Caki2 (cell line): ENCODE measurements around the gene TIMP2. TPM values are rescaled to one million over a fixed set of nuclear protein-coding genes. Genes with fewer than 3 reads are reported as not detected.
A peak's percentile ranks its signal among the peaks of the same experiment; 100 is the strongest.
"Not testable (repeated sequence)": the region's sequence is repeated elsewhere in the genome, so short reads cannot be mapped to it uniquely, and the experiment has no call there.

Experiments used
- DNase-seq: peaks from one replicate; pipeline ENCODE4 v3.0.0-alpha.2; 2015; ENCODE audit warnings: low read depth
- in situ Hi-C: cut with HindIII; loops from 2 replicates; pipeline ENCODE4 v1.10.0; 2016; ENCODE audit warnings: low sequenced_read_pairs, low pct_unique_long_range_greater_than_20kb, mixed read lengths
- total RNA-seq: library from RNA; depleted of rRNA; stranded (reverse); fragments of >200 nt; shearing (Covaris generic); gene quantifications from 2 replicates; pipeline ENCODE4 v1.2.3, GENCODE V29; 2014; ENCODE audit warnings: low replicate concordance

TIMP2 gene
- total RNA-seq, 1 experiment from 2014 or later: 77.2 TPM

DNA sequence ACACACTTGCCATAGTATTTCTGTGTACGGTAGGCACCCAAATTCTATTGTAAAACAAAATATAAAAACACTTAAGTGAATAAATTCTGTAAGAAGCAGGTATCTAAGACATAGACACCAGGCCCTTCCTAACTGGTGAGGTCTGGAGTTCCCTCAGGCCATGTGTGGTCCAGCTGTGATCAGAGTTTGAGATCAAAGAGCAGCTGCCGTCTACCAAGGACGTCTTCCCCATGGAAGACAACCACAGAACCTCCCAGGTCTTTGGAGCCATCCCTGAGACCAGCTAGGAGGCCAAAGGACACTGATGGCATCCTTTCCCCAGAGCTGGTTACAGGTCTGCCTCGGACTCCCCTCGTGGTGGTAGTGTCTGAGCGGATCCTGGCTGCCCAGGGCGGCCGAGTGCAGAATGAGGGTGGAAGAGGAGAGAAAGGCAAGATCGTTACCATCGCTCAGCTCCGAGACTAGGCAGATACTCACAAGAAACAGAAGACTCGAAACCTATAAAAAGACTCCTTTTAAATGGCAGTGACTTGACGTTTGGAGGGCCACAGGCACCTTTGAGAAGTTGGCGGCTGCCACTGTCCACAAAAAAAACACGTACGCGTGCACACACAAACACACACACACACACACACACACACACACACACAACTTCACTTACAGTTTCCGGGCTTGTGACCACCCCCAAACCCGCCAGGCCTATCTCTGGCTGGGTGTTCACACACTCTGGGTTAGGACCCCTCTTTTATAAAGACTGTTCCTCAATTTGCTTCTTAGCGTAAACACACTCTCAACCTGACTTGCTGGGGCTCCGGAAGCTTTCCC lies 7.5 kb downstream of the TIMP2 start:
- DNase-seq: no peak
- in situ Hi-C loops: no loop called here

DNA sequence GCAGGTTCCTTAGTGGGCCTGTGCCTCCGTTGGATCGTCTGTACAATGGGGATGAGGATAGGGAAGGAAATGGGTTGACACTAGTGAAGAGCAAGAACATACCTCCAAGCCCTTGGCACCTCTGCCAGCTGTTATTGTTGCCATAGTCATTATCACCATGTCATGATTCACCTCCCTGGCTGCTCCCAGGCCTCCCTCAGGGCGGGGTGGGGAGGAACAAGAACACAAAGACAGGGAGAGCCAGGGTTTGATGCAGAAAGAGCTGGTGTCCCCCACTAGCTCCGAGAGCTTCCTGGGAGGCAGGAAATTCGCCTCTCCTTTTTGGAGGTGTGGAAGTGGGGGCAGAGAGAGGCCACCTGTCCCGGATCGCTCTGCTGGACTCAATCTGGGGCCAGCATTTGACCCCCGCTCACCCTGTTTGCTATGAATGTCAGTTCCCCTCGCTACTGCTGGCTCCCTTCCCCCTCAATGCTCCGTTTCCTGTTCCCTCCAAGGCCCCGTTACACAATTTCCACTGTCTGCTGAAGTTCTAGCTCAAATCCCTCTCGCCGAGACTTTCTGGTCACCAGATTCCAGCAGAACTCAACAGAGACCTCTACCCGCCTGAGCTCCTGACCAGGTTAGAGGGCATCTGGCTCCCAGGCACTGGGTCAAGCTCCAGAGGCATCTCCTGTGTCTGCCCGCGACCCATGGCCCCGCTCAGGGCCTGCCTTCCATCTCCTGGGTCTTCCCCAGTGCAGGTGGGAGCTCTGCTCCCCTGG lies 9.1 kb downstream of the TIMP2 start:
- in situ Hi-C loops: no loop called here
- peak; percentile 64 for DNase-seq

DNA sequence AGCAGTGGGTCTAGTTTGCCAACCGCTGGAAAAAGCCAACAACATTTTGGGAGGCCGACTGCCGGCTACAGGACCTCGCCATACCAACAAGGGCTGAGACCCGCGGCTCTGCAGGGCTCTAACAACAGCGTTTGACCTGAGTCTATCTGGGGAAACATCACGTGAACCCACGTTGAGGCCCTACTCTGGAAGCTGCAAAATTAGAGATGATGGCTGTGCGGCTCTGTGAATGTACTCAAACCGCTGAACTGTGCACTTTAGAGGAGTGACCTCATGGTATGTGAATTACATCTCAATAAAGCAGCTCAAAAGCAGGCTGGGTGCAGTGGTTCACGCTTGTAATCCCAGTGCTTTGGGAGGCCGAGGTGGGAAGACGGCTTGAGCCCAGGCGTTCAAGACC lies 12.1 kb downstream of the TIMP2 start:
- no peak for DNase-seq
- in situ Hi-C loops: no loop called here

DNA sequence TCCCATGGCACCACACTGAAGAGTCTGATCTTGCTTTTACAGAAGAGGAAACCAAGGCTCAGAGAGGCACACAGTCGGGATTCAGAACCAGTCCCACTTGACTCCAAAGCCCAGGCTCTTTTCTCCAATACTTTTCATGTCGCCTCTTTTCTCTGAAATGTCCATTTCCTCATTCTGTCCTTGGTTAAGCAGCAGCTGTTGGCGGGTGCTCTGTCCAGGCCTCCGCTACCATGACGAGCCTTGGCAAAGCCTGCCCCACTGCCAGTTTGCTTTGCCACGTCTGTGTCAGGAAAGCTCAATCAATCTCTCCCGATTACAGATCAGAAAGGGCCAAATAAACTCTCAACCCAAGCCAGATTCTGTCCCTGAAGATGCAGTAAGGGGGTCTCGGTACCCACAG lies 13.1 kb downstream of the TIMP2 start:
- in situ Hi-C loops: no loop called here
- DNase-seq: no peak

- in situ Hi-C loops, DNase-seq: not testable (repeated sequence)
These were observed 13.6 kb downstream of the TIMP2 start for GRCh38 chr17:78911543-78911942.

GRCh38 chr17:78910497-78911284 lies 14.5 kb downstream of the TIMP2 start:
- in situ Hi-C loops: no loop called here
- DNase-seq: no peak

DNA sequence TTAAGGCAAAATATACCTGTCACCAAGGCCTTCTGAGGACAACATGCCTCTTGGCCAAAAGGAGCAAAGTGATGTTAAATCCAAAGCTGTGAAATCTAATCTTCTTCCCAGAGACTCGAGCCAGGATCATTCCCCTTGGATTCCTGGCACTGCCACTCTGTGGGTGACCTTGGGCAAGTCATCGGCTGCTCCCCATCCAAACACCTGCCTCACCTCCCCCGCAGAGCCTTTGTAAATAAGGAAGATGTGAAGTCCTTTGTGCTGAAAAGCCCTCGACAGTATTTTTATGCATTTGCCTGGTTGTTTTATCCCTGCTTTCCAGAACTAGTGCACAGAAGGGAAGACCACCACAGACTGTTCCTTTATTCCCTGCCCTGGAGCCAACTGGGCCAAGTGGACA lies 16.8 kb downstream of the TIMP2 start:
- DNase-seq: no peak
- in situ Hi-C loops: no loop called here

DNA sequence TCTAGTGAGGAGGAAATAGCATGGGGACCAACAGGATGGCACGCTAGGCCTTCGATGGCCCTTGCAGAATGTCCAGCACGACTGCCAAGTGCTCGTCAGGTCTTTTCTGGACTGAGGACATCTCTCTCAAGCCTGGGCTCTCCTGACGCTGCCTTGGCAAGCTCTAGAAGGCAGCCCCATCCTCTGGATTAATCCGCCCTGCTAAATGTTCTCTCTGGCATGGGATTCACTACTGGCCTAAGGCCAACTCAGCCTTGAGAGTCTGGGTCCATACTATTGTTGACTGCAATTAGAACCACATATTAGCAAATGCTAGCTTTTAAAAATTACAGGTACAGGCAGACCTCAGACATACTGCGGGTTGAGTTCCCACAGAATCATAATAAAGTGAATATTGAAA lies 19.6 kb downstream of the TIMP2 start:
- no peak for DNase-seq
- in situ Hi-C loops: no loop called here

GRCh38 chr17:78905116-78905515 lies 20.1 kb downstream of the TIMP2 start:
- in situ Hi-C loops: no loop called here
- no peak for DNase-seq

GRCh38 chr17:78904371-78904770 lies 20.8 kb downstream of the TIMP2 start:
- no peak for DNase-seq
- in situ Hi-C loops: no loop called here

GRCh38 chr17:78903101-78903779 lies 21.9 kb downstream of the TIMP2 start, which contains the start of gene CEP295NL:
Gene CEP295NL (minus strand): TSS chr17:78903201. CDS start chr17:78901828, 1,373 bp downstream.
- in situ Hi-C loops: no loop called here
- no peak for DNase-seq

DNA sequence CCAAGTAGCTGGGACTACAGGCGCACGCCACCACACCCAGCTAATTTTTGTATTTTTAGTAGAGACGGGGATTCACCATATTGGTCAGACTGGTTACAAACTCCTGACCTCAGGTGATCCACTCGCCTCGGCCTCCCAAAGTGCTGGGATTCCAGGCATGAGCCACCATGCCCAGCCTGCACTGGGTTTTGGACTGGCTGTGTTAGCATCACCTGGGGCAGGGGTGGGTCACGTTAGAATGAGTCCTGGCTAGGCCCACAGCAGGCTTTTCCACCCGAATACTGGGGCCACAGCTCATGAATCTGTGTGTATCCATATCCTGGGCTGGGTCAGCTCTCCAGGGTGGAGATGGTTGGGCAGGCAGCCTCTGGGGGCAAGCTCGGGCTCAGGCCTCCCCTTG lies 23.0 kb downstream of the TIMP2 start:
- in situ Hi-C loops, DNase-seq: not testable (repeated sequence)

- in situ Hi-C loops: no loop called here
These were observed 23.4 kb downstream of the TIMP2 start for GRCh38 chr17:78901806-78902205.

DNA sequence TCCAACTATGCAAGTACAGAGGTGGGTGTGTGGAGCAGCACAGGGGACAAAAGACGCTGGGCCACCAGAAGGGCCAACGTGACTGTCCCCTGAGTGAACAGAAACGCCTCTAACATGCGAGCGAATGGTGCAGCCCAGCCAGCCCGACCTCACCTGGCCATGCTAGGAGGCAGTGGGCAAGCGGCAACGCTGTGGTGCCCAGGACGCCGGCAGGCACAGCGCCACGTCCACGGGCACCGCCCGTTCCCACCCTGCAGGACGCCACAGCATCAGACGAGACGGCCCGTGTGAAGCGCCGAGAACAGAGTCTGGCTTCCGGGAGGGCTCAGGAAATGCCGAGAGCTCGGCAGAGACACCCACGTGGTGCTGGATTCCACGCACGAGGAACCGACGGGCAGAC lies 24.4 kb downstream of the TIMP2 start:
- in situ Hi-C loops: no loop called here
- DNase-seq: no peak

More at GRCh38 chr17:78901806-78902205, 23.4 kb downstream of the TIMP2 start:
- no peak for DNase-seq

- DNase-seq: no peak
- in situ Hi-C loops: no loop called here
These were observed 25.6 kb downstream of the TIMP2 start for GRCh38 chr17:78899361-78900260.

GRCh38 chr17:78898947-78899346 lies 26.2 kb downstream of the TIMP2 start:
- in situ Hi-C loops: no loop called here
- no peak for DNase-seq

DNA sequence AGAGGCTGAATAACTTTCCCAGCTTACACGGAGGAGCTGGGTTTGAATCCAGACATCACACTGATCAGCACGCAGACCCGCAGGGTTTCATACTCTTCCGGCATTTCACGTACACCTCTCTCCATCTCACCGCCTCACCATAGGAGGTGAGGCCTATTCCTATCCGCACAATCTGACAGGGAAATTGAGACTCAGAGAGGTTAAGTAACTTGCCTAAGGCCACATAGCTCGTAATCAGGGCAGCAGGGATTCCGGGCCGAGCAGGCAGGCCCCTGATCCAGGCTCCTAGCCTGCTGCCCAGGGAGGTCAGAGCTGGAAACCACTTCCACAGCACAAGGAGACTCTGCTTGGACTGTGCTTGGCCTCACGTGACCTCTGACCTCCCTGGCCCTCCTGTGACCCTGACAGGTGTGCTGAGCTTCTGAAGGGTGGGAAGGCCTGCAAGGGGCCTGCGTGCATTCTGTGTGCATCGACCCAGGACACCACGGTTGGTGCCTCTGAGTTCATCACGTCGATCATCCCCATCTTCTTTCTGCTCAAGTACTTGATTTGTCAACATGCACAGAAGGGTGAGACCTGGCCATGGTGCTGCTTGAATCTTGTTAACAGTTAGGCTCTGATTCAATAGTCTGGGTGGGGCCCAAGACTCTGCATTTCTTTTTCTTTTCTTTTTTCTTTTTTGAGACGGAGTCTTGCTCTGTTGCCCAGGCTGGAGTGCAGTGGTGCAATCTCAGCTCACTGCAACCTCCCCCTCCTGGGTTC lies 26.9 kb downstream of the TIMP2 start:
- in situ Hi-C loops: no loop called here
- no peak for DNase-seq
